Measurements from ENCODE around the gene RUBCNL.

GRCh38 chr13:46315036-46315435 is 72.0 kb downstream of the RUBCNL start:
- TF ChIP-seq EZH2 (IDR thresholded peaks at IDR 0.05) (no peak), CTCF (IDR thresholded peaks at IDR 0.05 in 2 of 3, conservative IDR thresholded peaks at IDR 0.05 in 1 of 3; ENCODE audit: borderline replicate concordance in 1 of 3, insufficient read depth in 1 of 3, low read depth in 2 of 3, low read length in 2 of 3) (no peak), MAX (IDR thresholded peaks at IDR 0.05) (no peak), POLR2AphosphoS5 (IDR thresholded peaks at IDR 0.05; ENCODE audit: low read depth, low read length) (no peak), EZH2phosphoT487 (IDR thresholded peaks at IDR 0.05; ENCODE audit: borderline replicate concordance) (no peak), EGR1 (IDR thresholded peaks at IDR 0.05; ENCODE audit: low read depth) (no peak), JUND (IDR thresholded peaks at IDR 0.05) (no peak), ZBTB33 (IDR thresholded peaks at IDR 0.05; ENCODE audit: extremely low read depth, insufficient replicate concordance, low read length) (no peak), RAD21 (IDR thresholded peaks at IDR 0.05; ENCODE audit: low read depth) (no peak), POLR2A (IDR thresholded peaks at IDR 0.05; ENCODE audit: borderline replicate concordance, extremely low read depth, insufficient read depth, insufficient read length) (no peak), SRF (IDR thresholded peaks at IDR 0.05; ENCODE audit: low read depth) (no peak), ZFX (IDR thresholded peaks at IDR 0.05) (no peak), SIN3A (IDR thresholded peaks at IDR 0.05; ENCODE audit: low read depth) (no peak)
